T1000 (cell line): ENCODE data around the gene LRRIQ4.

ENCODE experiments used
- DNase-seq: peaks from one replicate; lab custom pipeline; 2025; ENCODE audit warnings: mixed read lengths; lab: John Stamatoyannopoulos, UW

LRRIQ4 gene

DNA sequence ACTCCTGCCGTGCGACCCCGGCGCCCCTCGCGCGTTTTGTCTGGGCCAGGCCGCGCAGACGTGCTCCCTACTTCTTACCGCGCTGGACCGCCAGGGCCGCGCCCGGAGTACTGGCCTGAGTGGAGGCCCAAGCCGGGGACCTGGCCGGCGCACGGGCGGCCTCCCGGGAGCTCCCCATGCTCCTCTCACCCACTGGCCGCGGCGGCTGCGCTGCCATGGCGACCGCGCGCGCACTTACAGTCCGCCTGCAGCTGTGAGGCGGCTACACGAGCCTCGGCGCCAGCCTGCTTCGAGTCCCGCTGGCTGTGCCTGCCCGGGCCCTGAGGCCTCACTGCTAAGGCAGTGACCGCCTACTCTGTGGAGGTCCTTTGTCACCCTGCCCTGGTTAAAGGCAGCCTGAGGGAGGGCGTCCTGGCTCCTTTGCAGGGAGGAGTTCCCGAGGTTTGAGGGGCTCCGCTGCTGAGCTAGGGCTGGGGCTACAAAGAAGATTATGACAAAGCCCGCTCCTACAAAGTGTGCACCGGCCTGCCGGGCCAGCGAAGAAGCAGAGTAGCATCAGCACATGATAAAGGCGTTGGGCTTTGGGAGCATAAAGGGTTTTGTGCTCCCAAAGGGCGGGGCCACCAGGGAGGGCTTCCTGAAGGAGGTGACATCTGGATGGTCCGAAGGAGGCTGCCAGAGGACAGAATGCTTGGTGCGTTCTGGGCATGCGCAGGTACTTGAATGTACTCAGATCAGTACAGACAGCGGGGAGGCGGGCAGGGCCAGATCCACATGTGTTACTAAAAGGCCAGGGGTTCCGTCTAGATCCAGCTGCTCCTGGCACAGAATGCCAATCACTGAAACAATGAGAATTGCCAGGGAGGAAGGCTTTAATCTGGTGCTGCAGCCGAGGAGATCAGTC lies at the start of gene LRRIQ4, which contains the start of gene LRRC34:
TSS of gene LRRIQ4 (plus strand) at position 539 of the 904 bp plus-strand sequence. CDS start 9,052 bp downstream, outside the sequence.
TSS of gene LRRC34 (minus strand) at position 573 of the 904 bp plus-strand sequence. CDS start at position 217, 356 bp downstream.
- no peak for DNase-seq

GRCh38 chr3:169764312-169764881 lies 48.3 kb upstream of the LRRIQ4 start:
- DNase-seq = no peak

DNA sequence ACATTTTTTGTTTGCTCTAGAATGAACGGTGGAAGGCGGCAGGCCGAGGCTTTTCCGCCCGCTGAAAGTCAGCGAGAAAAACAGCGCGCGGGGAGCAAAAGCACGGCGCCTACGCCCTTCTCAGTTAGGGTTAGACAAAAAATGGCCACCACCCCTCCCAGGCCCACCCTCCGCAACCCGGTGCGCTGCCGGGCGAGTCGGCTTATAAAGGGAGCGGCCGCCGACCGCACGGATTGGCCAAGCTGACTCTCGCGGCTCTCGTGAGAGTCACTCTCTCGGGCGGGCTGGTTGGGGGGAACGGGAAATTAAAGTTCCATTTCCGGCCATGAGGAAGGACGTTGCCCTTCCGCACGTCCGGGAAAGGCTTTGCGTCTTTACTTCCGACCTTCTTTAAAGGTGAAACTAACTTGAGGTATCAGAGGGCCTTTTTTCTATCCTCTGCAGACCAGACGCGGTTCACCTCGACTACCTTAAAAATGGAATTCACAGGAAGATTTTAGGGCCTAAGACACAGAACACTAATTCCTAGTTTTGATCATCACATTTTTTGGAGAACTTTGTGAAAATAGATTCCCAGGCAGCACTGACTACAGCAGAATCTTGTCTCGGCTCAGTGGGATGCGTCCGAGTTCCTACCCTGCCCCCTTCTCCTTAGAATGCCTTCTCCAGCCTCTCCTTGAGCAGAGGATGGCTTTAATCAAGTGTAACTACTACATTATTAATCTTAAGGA lies 47.6 kb upstream of the LRRIQ4 start, which contains the start of gene TERC:
TSS of gene TERC (minus strand) at position 179 of the 731 bp plus-strand sequence.
- peak; percentile 87 for DNase-seq

DNA sequence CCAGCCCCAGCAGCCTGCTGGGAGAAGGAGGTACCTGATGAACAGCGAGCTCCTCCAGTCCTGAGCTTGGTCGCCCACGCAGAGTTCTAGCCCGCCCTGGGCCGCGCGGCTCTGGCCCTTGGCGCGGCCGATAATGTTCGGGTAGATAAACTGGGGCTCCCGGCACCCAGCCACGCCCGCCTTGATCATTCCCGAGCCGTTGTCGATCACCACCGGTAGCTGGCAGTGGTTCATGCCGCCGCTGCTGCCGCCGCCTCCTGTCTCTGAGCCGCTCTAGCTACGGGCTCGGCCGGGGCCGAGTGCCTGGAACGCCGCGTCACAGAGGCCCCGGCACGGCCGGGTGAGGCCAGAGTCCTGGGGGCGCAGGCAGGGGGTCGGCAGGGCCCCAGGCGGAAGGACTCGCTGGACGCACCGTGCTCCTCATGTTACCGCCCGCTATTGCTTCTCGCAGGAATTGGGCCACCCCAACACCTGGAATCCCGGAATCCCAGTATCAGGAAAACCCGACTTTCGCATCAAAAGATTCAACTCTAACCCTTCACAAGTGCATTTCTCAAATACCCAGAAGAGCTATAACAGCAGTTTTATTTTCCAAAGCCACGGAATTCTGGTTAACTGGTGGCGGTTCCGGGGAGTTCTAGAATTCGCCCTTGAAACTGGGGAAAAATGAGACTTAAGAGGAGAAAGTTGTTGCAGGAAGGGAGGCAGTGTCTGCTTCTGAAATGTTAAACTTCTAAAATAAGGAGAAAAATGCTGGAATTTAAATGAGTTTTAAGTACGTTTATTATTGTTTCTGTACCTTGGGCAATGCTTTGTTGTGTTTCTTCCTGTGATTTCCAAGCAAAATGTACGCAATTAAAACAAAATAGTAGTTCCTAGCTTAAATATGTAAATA lies 43.1 kb upstream of the LRRIQ4 start, which contains the start of gene ACTRT3:
TSS of gene ACTRT3 (minus strand) at position 275 of the 895 bp plus-strand sequence. CDS start at position 234, 41 bp downstream.
- peak; percentile 35 for DNase-seq

- peak; percentile 60 for DNase-seq
Measured at GRCh38 chr3:169771497-169772304, 41.0 kb upstream of the LRRIQ4 start.

GRCh38 chr3:169772305-169772896 lies 40.3 kb upstream of the LRRIQ4 start:
- peak; percentile 35 for DNase-seq

- DNase-seq = peak; percentile 79
Measured at GRCh38 chr3:169772897-169773816, 39.5 kb upstream of the LRRIQ4 start, which contains the start of gene MYNN. TSS of gene MYNN (plus strand) at chr3:169773396. CDS start at chr3:169774296, 900 bp downstream.

GRCh38 chr3:169774186-169774585 lies 38.5 kb upstream of the LRRIQ4 start:
- DNase-seq = no peak

DNA sequence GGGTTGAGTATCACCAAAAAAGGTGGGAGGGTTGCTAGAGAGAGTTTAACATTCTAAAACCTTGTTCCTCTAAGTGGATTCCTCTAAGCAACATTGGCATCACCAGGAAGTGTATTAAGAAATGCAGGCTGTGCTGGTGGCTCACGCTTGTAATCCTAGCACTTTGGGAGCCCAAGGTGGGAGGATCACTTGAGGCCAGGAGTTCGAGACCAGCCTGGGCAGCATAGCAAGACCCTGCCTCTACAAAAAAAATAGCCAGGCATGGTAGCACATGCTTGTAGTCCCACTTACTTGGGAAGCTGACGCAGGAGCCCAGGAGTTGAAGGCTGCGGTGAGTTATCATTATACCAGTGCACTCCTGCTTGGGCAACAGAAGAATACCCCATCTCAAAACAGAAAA lies 34.8 kb upstream of the LRRIQ4 start:
- no peak for DNase-seq

DNA sequence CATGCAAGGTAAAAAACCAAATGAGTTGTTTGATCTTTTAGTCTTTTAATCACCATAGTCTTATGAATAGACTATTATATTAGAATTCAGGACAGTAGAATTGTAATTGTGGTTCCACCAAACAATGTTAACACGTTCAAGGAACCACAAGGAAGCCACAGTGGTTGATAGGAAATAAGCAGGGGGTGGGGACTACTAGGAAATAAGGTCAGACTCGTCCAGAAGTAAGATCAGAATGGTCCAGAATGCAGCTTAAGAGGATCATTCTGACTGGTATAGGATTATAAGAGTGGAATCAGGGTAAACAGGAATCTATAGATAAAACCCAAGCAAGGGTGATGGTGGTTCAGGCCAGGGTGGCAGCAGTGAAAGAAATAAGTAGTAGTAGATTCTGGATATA lies 31.9 kb upstream of the LRRIQ4 start:
- no peak for DNase-seq

GRCh38 chr3:169781209-169781855 lies 31.3 kb upstream of the LRRIQ4 start:
- no peak for DNase-seq

DNA sequence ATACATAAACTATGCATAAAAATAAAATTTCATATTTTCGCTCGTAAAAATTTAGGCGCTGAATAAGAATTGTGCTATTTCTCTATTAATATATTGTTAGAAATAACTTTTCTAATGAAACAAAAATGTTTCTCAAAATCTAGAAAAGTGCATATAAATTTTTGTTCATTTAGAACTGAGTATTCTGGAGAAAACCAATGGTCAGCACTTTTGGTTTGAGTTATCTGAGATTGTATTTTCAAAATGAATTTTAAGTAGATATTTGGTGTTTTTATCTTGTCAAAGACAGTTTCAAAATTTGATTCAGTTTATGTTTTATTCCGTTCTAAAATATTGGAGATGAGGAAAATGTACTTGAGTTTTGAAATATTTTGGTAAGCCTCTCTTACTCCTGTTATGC lies 25.6 kb upstream of the LRRIQ4 start:
- no peak for DNase-seq

- DNase-seq = no peak
Measured at GRCh38 chr3:169787791-169788190, 24.9 kb upstream of the LRRIQ4 start.

DNA sequence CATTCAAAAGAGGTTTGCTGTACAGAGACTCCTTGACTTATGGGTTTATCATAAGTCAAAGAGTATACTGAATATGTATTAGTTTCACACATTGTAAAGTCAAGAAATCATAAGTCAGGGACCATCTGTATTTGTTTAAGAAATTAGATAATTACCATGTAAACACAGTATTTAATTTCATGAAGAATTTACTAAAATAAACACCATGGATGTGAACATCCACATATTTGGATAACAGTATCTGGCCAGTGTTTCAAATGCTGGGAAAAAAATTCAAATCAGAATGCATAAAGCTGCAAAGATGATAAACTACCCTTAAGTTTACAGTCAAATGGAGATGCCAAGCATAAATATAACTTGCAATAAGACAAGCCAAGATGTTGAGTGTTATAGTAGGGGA lies 22.5 kb upstream of the LRRIQ4 start:
- no peak for DNase-seq

DNA sequence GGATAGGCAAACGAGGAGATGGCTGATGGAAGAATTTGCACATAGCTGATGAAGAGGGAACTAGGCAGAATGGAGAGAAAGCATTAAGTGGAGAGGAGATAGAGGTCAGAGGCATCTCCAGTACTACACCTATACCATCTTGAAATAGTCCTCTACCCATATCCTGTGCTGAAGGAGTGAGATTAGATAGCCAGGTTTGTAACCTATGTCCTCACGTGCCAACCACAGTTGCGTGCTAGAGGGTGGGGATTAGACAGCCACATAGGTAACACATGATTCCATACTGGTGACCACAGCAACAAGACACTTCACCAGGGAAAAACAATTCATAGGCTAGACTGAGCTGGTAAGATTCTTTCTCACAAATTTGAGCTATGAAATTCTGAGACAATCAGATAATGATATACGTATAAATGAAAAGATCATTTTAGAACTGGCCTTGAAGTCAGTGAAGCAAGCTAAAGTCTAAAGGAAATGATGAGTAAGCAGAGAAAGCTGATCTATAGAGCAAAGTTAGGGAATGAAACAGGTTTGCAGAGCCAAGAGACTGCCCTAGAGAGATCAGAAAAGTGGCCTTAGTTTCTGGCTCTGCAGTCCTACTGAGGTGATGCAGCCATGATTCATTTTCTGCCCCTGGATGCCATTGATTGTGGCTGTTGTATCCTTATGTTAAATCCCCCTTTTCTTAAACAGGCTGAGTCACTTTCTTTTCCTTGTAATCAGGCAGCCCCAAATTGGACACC lies 21.8 kb upstream of the LRRIQ4 start:
- no peak for DNase-seq

- DNase-seq = no peak
Measured at GRCh38 chr3:169792359-169792758, 20.3 kb upstream of the LRRIQ4 start.

- DNase-seq = no peak
Measured at GRCh38 chr3:169804681-169805080, 8.0 kb upstream of the LRRIQ4 start.
